ENCODE measurements around the gene CLIC1. TPM values are rescaled to one million over a fixed set of nuclear protein-coding genes. Genes with fewer than 3 reads are reported as not detected.

CLIC1 gene
- total RNA-seq, 4 donors from 2014 or later: 253 to 375 (median 362) TPM

GRCh38 chr6:31730631-31731086 is 5.7 kb downstream of the CLIC1 start:
- peaks cover 23 to 72% (median 48%) of the 10 kb centered on the region in 4 donors for H3K4me1 ChIP-seq

GRCh38 chr6:31729979-31730630 is 6.2 kb downstream of the CLIC1 start:
- peak overlapping the region; percentile 58 to 79 (median 73) for H3K4me3 ChIP-seq
- in situ Hi-C loops (cut with MboI; ENCODE audit: low pct_ligation_motif_present in 1 of 4, low pct_unique_long_range_greater_than_20kb in 1 of 4, low sequenced_read_pairs in 3 of 4): loop anchor here in 1 of 4 donors (10.0 kb wide), 1 partner anchor 95 kb away; the partner anchor contains the start of gene HSPA1B
- peaks cover 0 to 28% (median 13%) of the 10 kb centered on the region in 4 donors for H3K36me3 ChIP-seq
- WGBS, 2 donors (ENCODE audit: low coverage in 1 of 2): 3 to 38% methylated on average over 2 to 41 of the region's 46 CpGs
- peak overlapping the region; percentile 94 to 99 (median 96) for H3K27ac ChIP-seq
- TF ChIP-seq POLR2A (IDR thresholded peaks at IDR 0.05) (peak; percentile 75), CTCF (IDR thresholded peaks at IDR 0.05) (no peak), EP300 (IDR thresholded peaks at IDR 0.05; ENCODE audit: low read depth) (no peak), POLR2AphosphoS5 (IDR thresholded peaks at IDR 0.05) (peak in 2 of 3 donors; percentile 63 to 76)
- DNase-seq: peak; percentile 90
- peaks cover 23 to 72% (median 48%) of the 10 kb centered on the region in 4 donors for H3K4me1 ChIP-seq
- H3K27me3 ChIP-seq: no peaks in the 10 kb centered on the region
- intact Hi-C loops (cut with DNase I; ENCODE audit: low total_unique reads): loop anchor here (5.0 kb wide), 1 partner anchor 102 kb away; no protein-coding TSS in a partner anchor
- no peaks in the 10 kb centered on the region for H3K9me3 ChIP-seq

More at GRCh38 chr6:31730631-31731086, 5.7 kb downstream of the CLIC1 start:
- no peak for DNase-seq
- Histone ChIP-seq H3K36me3 (peaks cover 0 to 28% (median 13%) of the 10 kb centered on the region in 4 donors), H3K27me3 (no peaks in the 10 kb centered on the region), H3K4me3 (no peak overlapping the region), H3K9me3 (no peaks in the 10 kb centered on the region), H3K27ac (peak overlapping the region; percentile 94 to 99 (median 96))
- intact Hi-C loops (cut with DNase I; ENCODE audit: low total_unique reads) (no loop called here), in situ Hi-C loops (cut with MboI; ENCODE audit: low pct_ligation_motif_present in 1 of 4, low pct_unique_long_range_greater_than_20kb in 1 of 4, low sequenced_read_pairs in 3 of 4) (loop anchor here in 1 of 4 donors (10.0 kb wide), 1 partner anchor 94 kb away; the partner anchor contains the start of gene HSPA1B)
- WGBS, 2 donors (ENCODE audit: low coverage in 1 of 2): 80 to 91% methylated on average over 1 to 11 of the region's 11 CpGs
- no peak for TF ChIP-seq EP300 (IDR thresholded peaks at IDR 0.05; ENCODE audit: low read depth)
- TF ChIP-seq POLR2A (IDR thresholded peaks at IDR 0.05): no peak
- no peak for TF ChIP-seq CTCF (IDR thresholded peaks at IDR 0.05)
- peak in 1 of 3 donors; percentile 16 for TF ChIP-seq POLR2AphosphoS5 (IDR thresholded peaks at IDR 0.05)

GRCh38 chr6:31729515-31729978 is 6.8 kb downstream of the CLIC1 start:
- Histone ChIP-seq H3K4me3 (peak overlapping the region; percentile 58 to 79 (median 73)), H3K4me1 (peaks cover 23 to 69% (median 45%) of the 10 kb centered on the region in 4 donors), H3K9me3 (no peaks in the 10 kb centered on the region), H3K36me3 (peaks cover 0 to 28% (median 13%) of the 10 kb centered on the region in 4 donors), H3K27ac (peak overlapping the region; percentile 94 to 99 (median 96)), H3K27me3 (no peaks in the 10 kb centered on the region)
- DNase-seq: peak; percentile 97
- WGBS, 2 donors (ENCODE audit: low coverage in 1 of 2): 2% methylated on average over 22 of the region's 29 CpGs; no CpG with 5 or more reads in 1 of the 2 donors
- in situ Hi-C loops (cut with MboI; ENCODE audit: low pct_ligation_motif_present in 1 of 4, low pct_unique_long_range_greater_than_20kb in 1 of 4, low sequenced_read_pairs in 3 of 4) (no loop called here), intact Hi-C loops (cut with DNase I; ENCODE audit: low total_unique reads) (loop anchor here (5.0 kb wide), 1 partner anchor 103 kb away; no protein-coding TSS in a partner anchor)
- TF ChIP-seq POLR2A (IDR thresholded peaks at IDR 0.05) (peak; percentile 79), CTCF (IDR thresholded peaks at IDR 0.05) (peak in 2 of 5 experiments; percentile 46 to 74), POLR2AphosphoS5 (IDR thresholded peaks at IDR 0.05) (peak; percentile 86 to 94 (median 89)), EP300 (IDR thresholded peaks at IDR 0.05; ENCODE audit: low read depth) (no peak)

All from transverse colon (tissue), 4 donors.